Endothelial cell of umbilical vein (primary cell): ENCODE results near the gene PRUNE1. TPM values are rescaled to one million over a fixed set of nuclear protein-coding genes. Genes with fewer than 3 reads are reported as not detected.

Experiments used
- BruUV-seq: library from RNA; stranded (reverse); fragments of 400-500 nt; replicated peaks from 2 replicates; lab custom pipeline; 2021; lab: Mats Ljungman, UMichigan
- CTCF ChIA-PET: fragments of 300-600, 350-600 bp; sonication (Branson Sonifier 250); formaldehyde crosslinking; loops from one replicate; lab custom pipeline; 2021; ENCODE audit warnings: antibody characterized with exemption, inconsistent platforms; lab: Charles Lee
- POLR2A ChIA-PET: fragments of 300-600, 350-600 bp; sonication (Branson Sonifier 250); formaldehyde crosslinking; loops from one replicate; lab custom pipeline; 2021; ENCODE audit warnings: antibody characterized with exemption, inconsistent platforms; lab: Charles Lee
- DNase-seq: peaks from one replicate; pipeline ENCODE4 v3.0.0-alpha.2; 2011; ENCODE audit warnings: low read depth, low spot score
- FAIRE-seq: peaks from 2 replicates; lab custom pipeline; 2011; peaks lifted over from hg19 to GRCh38; lab: Jason Lieb, UNC
- H2AFZ ChIP-seq: 2 replicates; pipeline ENCODE4 v1.6.0; 2012; ENCODE audit warnings: low read depth, low read length, control low read depth, inconsistent platforms
- H3K27ac ChIP-seq: 2 replicates; pipeline ENCODE4 v1.5.1; 2011; ENCODE audit warnings: low read depth, mild to moderate bottlenecking, control low read depth, low read length, moderate library complexity; ENCODE audit not compliant: insufficient read depth
- H3K27me3 ChIP-seq, 2 experiments: 2 replicates each; pipeline versions ENCODE4 v1.6.0 to v1.6.1; 2011; ENCODE audit warnings: low read length in 2 of 2, mixed read lengths in 1 of 2; ENCODE audit not compliant: control insufficient read depth in 2 of 2, insufficient read depth in 2 of 2
- H3K36me3 ChIP-seq, 2 experiments: 2 replicates in 1 of 2; 3 replicates in 1 of 2; pipeline ENCODE4 v1.5.1; 2011; ENCODE audit warnings: low read length in 2 of 2, mild to moderate bottlenecking in 1 of 2, moderate library complexity in 1 of 2; ENCODE audit not compliant: control insufficient read depth in 2 of 2, insufficient read depth in 2 of 2; ENCODE audit errors: extremely low read depth in 1 of 2
- H3K4me1 ChIP-seq: 3 replicates; pipeline ENCODE4 v1.5.1; 2011; ENCODE audit warnings: mild to moderate bottlenecking, low read length; ENCODE audit not compliant: control insufficient read depth, insufficient read depth; ENCODE audit errors: extremely low read depth
- H3K4me2 ChIP-seq: 2 replicates; pipeline ENCODE4 v1.6.1; 2011; ENCODE audit warnings: low read length, control low read depth, mixed read lengths; ENCODE audit not compliant: insufficient read depth
- H3K4me3 ChIP-seq, 3 experiments: fragments of 200-600 bp in 1 of 3; sonication (generic), shearing (Covaris generic) in 1 of 3; replicated peaks in 1 of 3; 2 replicates each; pipeline ENCODE4 v1.5.1; 2011 to 2016; ENCODE audit warnings: control low read depth in 3 of 3, low read length in 3 of 3, mild to moderate bottlenecking in 2 of 3, inconsistent platforms in 1 of 3, low read depth in 1 of 3, moderate library complexity in 1 of 3; ENCODE audit not compliant: insufficient read depth in 1 of 3
- H3K79me2 ChIP-seq: 2 replicates; pipeline ENCODE4 v1.6.0; 2012; ENCODE audit warnings: low read length, inconsistent platforms; ENCODE audit not compliant: control insufficient read depth, insufficient read depth
- H3K9ac ChIP-seq: replicated peaks from 2 replicates; pipeline ENCODE3; 2011; ENCODE audit warnings: low read length, control low read depth; ENCODE audit not compliant: insufficient read depth; ENCODE audit errors: extremely low read depth
- H3K9me1 ChIP-seq: replicated peaks from 3 replicates; pipeline ENCODE4 v1.6.0; 2011; ENCODE audit warnings: mild to moderate bottlenecking, low read length; ENCODE audit not compliant: control insufficient read depth, insufficient read depth; ENCODE audit errors: extremely low read depth
- H3K9me3 ChIP-seq: replicated peaks from 2 replicates; pipeline ENCODE4 v1.5.1; 2012; ENCODE audit warnings: low read length, inconsistent platforms; ENCODE audit not compliant: control insufficient read depth, insufficient read depth
- H4K20me1 ChIP-seq: replicated peaks from 2 replicates; pipeline ENCODE3; 2011; ENCODE audit warnings: mild to moderate bottlenecking, low read length; ENCODE audit not compliant: control insufficient read depth, insufficient read depth; ENCODE audit errors: extremely low read depth
- CTCF ChIP-seq, 2 donors: IDR thresholded peaks; 1 replicate in 1 of 2; 2 replicates in 1 of 2; pipeline ENCODE4 v1.5.1; 2011; ENCODE audit warnings: low read length in 2 of 2, mild to moderate bottlenecking in 2 of 2, moderate library complexity in 2 of 2, control low read depth in 1 of 2, inconsistent platforms in 1 of 2, low read depth in 1 of 2; ENCODE audit not compliant: insufficient read depth in 1 of 2; ENCODE audit errors: extremely low read depth in 1 of 2
- EZH2 ChIP-seq: IDR thresholded peaks from 2 replicates; pipeline ENCODE4 v1.6.1; 2012; ENCODE audit warnings: borderline replicate concordance, low read depth, mild to moderate bottlenecking, moderate library complexity, low read length, inconsistent platforms; ENCODE audit not compliant: severe bottlenecking
- FOS ChIP-seq: IDR thresholded peaks from 2 replicates; pipeline ENCODE4 v1.6.1; 2011; ENCODE audit warnings: mild to moderate bottlenecking, low read length, moderate library complexity, borderline replicate concordance; ENCODE audit not compliant: insufficient read depth
- GATA2 ChIP-seq: IDR thresholded peaks from 2 replicates; pipeline ENCODE4 v1.7.0; 2011; ENCODE audit warnings: low read depth, mild to moderate bottlenecking, moderate library complexity, mixed read lengths, low read length; ENCODE audit not compliant: insufficient read length, insufficient read depth
- JUN ChIP-seq: IDR thresholded peaks from 2 replicates; pipeline ENCODE4 v1.6.1; 2011; ENCODE audit warnings: borderline replicate concordance, low read depth; ENCODE audit not compliant: insufficient read length, insufficient read depth
- MAX ChIP-seq: IDR thresholded peaks from 2 replicates; pipeline ENCODE4 v1.6.1; 2011; ENCODE audit not compliant: insufficient read depth, insufficient read length
- MYC ChIP-seq: IDR thresholded peaks from one replicate; pipeline ENCODE4 v1.6.1; 2011; ENCODE audit warnings: mild to moderate bottlenecking, low read depth, low read length
- POLR2A ChIP-seq: IDR thresholded peaks from 2 replicates; pipeline ENCODE4 v1.6.1; 2012; ENCODE audit warnings: low read depth, mild to moderate bottlenecking, control low read depth, low read length
- POLR2AphosphoS5 ChIP-seq: IDR thresholded peaks from 2 replicates; pipeline ENCODE4 v1.6.1; 2012; ENCODE audit warnings: low read depth, mild to moderate bottlenecking, control low read depth, low read length, moderate library complexity; ENCODE audit not compliant: insufficient read depth
- dilution Hi-C: fragments of 300-500 bp; cut with MboI; formaldehyde crosslinking; loops from one replicate; pipeline ENCODE4 v1.15.0; 2019; ENCODE audit warnings: low sequenced_read_pairs; ENCODE audit not compliant: extremely low pct_ligation_motif_present
- intact Hi-C: fragments of 100-400 bp; cut with micrococcal nuclease; formaldehyde crosslinking; loops from one replicate; pipeline ENCODE4 v1.10.0; 2022
- polyA plus RNA-seq, 4 experiments: library from polyadenylated mRNA; depleted of rRNA in 3 of 4; stranded (reverse) in 3 of 4; unstranded in 1 of 4; fragments of >200 nt; gene quantifications; 2 replicates each; pipeline versions ENCODE4 v1.2.1 to v1.2.3, GENCODE V29; 2011 to 2012; ENCODE audit warnings: missing spikeins in 1 of 4
- total RNA-seq: library from RNA; stranded (reverse); gene quantifications from 2 replicates; pipeline ENCODE4 v1.2.3, GENCODE V29; 2021

Gene PRUNE1
- total and polyA plus RNA-seq, 2 donors (not counting 3 experiments of a cell fraction or from before 2014, with no cell fraction given), result 8.6 to 17.5 TPM

DNA sequence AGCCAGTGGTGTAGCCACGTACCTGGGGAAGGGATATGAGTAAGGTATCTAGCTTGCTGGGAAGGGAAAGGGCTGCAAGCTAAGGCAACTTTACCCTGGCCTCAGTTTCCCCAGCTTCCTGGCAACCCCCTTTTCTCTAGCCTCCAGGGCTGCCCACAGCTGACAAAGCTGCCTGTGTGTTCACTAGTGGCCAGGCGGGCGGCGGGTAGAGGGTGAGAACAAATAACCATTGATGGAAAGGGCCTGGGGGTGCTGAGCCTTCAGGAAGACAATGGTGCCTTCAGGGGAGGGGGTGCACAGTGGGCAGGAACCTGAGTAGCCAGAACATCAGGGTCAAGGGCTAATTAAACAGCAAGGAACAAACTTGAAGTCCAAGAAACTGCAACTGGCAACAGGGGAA lies 39.8 kb upstream of the PRUNE1 start:
- H3K4me2 ChIP-seq, result no peak overlapping the region
- H3K27me3 ChIP-seq, result no peaks in the 10 kb centered on the region
- POLR2A ChIA-PET, result no interaction called here
- no peaks in the 10 kb centered on the region for H3K9me3 ChIP-seq
- H3K27ac ChIP-seq, result no peak overlapping the region
- H3K4me1 ChIP-seq, result peaks cover 18% of the 10 kb centered on the region
- no peak for DNase-seq
- no peak overlapping the region for H2AFZ ChIP-seq
- TF ChIP-seq MAX (no peak), EZH2 (no peak), FOS (no peak), JUN (no peak), GATA2 (no peak), POLR2AphosphoS5 (no peak), POLR2A (no peak), MYC (no peak), CTCF (IDR thresholded peaks at IDR 0.05; ENCODE audit: extremely low read depth in 1 of 2, insufficient read depth in 1 of 2, low read depth in 1 of 2, low read length in 2 of 2) (no peak)
- dilution Hi-C loops, result no loop called here
- peaks cover 50% of the 10 kb centered on the region for H3K79me2 ChIP-seq
- peaks cover 23 to 34% of the 10 kb centered on the region in 2 experiments for H3K36me3 ChIP-seq
- no peak overlapping the region for H3K4me3 ChIP-seq
- CTCF ChIA-PET, result interaction anchor here (3.3 kb wide), 1 partner anchor 27 kb away, joined by 22 read pairs; no protein-coding TSS in a partner anchor
- no TSS peak for BruUV-seq
- no peak overlapping the region for H3K9ac ChIP-seq
- no peak for FAIRE-seq
- no peaks in the 10 kb centered on the region for H3K9me1 ChIP-seq
- intact Hi-C loops, result no loop called here
- H4K20me1 ChIP-seq, result no peaks in the 10 kb centered on the region
